ENCODE measurements around the gene B3GNT9.

- TF ChIP-seq CTCF (IDR thresholded peaks at IDR 0.05) (peak in 1 of 3 experiments; percentile 40), POLR2A (IDR thresholded peaks at IDR 0.05) (no peak)
These were observed 27.2 kb upstream of the B3GNT9 start for GRCh38 chr16:67177743-67178699.

Data from testis (tissue), 2 donors.